ENCODE data around the gene ERGIC2.

ERGIC2 gene

GRCh38 chr12:29374913-29375312 lies 6.1 kb downstream of the ERGIC2 start:
- DNase-seq: no peak

DNA sequence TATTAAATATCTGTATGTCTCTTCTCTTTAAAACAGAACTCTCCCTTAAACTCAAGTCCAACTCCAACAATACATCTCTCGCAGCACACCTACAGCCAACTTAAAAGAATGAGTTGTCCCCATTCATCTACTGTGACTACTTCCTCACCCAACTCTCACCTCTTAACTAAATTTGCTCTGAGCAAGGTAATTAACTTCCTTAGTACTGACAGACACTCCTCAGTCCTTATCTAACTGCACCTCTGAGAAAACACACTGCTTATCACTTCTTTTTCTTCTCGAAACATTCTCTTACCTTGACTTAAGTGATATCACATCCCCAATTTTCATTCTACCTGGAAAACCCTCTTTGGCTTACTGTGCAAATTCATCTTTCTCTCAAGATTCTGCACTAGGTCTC lies 7.0 kb downstream of the ERGIC2 start:
- no peak for DNase-seq

GRCh38 chr12:29365091-29365490 lies 15.9 kb downstream of the ERGIC2 start:
- no peak for DNase-seq

GRCh38 chr12:29354954-29355353 lies 26.0 kb downstream of the ERGIC2 start:
- DNase-seq: no peak

- no peak for DNase-seq
These were observed 30.9 kb downstream of the ERGIC2 start for GRCh38 chr12:29350080-29350479.

DNA sequence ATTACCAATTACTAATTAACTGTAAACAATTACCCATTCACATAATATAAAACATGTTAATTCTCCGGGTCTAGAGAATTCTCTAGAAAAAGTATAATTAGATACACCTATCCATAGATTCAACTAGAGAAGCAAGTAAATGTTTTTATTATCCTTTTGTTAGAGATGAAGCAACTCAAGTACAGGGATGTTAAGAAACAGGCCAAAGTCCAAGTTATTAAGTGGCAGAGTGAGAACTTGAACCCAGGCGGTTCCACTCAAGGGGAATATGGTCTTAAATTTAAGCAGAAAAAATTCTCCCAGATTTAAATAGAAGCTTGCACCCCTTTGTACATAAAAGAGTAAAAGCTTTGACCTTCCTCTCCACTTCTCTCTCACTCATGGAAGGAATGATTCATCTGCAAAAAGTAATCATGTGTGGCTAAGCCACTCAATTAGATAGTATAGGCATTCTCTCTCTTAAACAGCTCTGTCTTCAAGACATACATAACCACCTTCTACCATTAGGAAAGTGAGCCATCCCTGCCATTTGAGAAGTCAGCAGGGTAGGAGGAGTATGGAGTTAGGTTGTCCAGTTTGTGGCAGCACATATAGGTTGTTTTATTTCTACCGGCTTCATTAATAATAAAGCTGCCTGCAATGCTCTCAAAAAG lies 34.1 kb downstream of the ERGIC2 start:
- no peak for DNase-seq

- no peak for DNase-seq
These were observed 37.8 kb downstream of the ERGIC2 start for GRCh38 chr12:29343022-29343799.

DNA sequence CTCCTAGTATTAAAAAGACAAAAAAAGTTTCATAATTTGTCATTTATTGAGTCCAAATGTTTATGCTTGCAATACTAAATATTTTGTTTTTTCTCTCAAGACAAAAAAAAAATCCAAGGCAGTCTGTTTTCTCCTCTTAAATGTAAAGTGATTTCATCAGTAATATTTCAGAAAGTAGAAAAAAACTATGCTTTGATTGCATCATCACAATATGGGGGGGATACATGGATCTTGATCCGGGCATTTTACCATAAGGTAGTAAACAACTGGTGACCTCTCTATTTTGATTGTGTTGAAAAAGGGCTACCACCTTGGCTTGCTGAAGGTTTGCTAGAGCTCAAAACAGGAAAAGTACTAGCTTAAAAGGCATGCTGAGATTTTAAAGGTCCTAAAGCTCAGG lies 43.6 kb downstream of the ERGIC2 start:
- DNase-seq: no peak

DNA sequence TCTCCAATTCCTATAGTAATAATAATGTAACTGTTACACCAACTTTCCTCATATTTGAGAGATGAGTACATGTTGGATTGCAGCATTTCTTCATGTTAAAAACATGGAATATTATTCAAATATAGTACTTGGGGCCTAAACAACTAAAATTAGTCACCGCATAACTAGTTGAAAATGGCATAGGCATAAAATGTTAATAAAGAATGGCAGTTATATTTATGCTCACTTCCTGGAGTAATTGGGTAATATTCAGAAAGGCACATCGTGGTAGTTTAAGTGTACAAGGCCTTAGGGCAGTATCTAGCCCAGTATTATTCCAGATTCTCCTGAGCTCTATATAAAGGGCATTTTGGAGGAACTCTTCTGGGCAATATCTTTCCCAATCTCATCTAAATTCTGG lies 46.0 kb downstream of the ERGIC2 start:
- no peak for DNase-seq

DNA sequence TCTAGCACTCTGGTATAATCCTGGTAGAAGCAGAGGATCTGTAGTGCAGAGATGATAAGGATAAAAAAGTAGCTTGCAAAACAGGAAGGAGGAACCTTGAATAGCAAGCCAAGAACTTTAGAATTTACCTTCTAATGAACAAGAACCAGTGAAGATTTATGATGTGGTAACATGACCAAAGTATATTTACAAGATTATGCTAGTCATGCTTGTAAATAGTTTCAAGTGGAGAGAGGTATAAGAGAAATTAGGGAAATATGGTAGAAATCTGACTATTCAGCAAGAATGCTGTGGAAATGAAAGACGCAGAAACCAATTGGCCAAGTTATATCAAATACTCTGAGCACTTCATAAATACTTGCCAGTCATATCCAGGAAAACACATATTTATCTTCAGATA lies 47.8 kb downstream of the ERGIC2 start:
- no peak for DNase-seq

DNA sequence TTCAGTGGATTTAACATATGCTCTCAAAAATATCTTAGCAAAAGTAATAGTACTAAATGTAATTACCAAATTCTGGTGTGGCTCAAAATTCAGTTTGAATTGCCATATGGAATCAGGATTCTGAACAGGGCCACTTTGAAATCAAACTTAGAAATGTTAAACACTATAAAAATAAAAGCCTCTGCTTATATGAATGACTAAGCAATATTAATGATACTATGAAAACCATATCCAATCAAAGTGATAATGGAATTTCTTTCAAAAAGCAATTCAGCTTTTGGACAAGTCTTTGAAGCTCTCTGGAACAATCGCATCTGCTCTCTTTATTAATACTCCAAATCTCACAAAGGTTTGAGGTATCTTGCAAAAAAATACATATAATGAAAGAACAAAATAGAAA lies 51.6 kb downstream of the ERGIC2 start:
- no peak for DNase-seq

- no peak for DNase-seq
These were observed 58.8 kb downstream of the ERGIC2 start for GRCh38 chr12:29322157-29322556.

DNA sequence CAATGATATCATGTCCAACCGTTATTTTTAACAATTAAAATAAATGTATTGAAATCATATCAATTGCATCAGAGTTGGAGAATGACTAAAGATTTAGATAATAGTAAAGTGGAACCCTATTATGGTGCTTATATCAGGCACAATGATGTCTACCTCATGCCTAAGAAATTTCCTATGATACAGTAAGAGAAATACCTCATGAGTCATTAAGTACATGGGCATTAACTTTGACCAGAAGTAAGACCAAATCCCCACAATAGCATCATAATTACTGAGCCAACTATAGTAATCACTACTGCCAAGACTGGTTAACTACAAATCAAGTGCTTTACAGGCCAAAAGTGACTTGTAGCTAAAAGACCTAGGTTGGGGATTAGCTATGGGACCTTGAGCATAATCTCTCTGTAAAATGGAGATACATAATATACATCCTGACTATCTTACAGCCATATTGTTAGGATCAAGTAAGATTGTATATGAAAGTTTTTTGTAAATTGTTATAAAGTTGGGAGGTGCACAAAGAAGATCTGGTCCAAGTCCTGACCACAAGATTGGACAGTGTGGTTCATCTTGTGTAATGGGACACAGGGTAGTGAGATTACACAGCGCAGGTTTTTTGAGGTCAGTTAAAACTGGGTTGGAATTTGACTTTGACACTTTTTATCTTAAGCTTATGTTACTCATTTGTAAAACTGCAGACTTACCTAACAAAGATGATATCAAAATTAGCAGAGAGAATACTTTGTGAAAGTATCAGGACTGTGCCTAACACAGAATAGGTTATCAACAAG lies 60.5 kb downstream of the ERGIC2 start:
- DNase-seq: no peak

GRCh38 chr12:29317556-29318363 lies 63.2 kb downstream of the ERGIC2 start:
- DNase-seq: peak; percentile 82

- DNase-seq: no peak
These were observed 64.2 kb downstream of the ERGIC2 start for GRCh38 chr12:29316752-29317151.

- DNase-seq: no peak
These were observed 66.6 kb downstream of the ERGIC2 start for GRCh38 chr12:29314416-29314815.

GRCh38 chr12:29310899-29311298 lies 70.1 kb downstream of the ERGIC2 start:
- DNase-seq: no peak

GRCh38 chr12:29309320-29309902 lies 71.6 kb downstream of the ERGIC2 start:
- no peak for DNase-seq

- no peak for DNase-seq
These were observed 74.3 kb downstream of the ERGIC2 start for GRCh38 chr12:29306682-29307081.

DNA sequence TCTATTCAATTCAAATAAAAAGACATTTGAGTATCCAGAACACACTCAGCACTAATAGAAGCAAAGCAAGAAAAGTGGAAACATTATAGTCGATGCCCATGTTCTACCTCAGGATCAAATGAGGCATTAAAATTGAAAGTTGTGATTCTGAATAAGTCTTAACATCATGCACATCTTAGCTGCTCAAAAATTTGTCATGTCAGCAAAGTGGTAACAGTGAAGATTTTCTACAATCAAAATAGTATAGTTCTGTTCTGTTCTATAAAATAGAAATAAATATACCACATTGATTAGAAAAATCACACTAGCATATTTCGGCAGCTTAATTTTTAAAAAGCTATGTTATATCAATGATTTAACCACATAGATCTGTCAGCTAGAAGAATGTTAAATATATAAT lies 74.7 kb downstream of the ERGIC2 start:
- no peak for DNase-seq

- DNase-seq: no peak
These were observed 76.6 kb downstream of the ERGIC2 start for GRCh38 chr12:29304388-29304787.

GRCh38 chr12:29301114-29301513 lies 79.9 kb downstream of the ERGIC2 start:
- no peak for DNase-seq

GRCh38 chr12:29299633-29300032 lies 81.3 kb downstream of the ERGIC2 start:
- peak; percentile 13 for DNase-seq
